SK-N-MC (cell line): ENCODE data around the gene TSBP1.
"Not testable (repeated sequence)": the region's sequence is repeated elsewhere in the genome, so short reads cannot be mapped to it uniquely, and the experiment has no call there.

ENCODE experiments used
- EZH2 ChIP-seq: fragments of 200-600 bp; sonication (generic); IDR thresholded peaks from one replicate; pipeline ENCODE4 v1.6.1; 2017; ENCODE audit warnings: antibody characterized with exemption
- FOXP2 ChIP-seq: optimal IDR thresholded peaks from 2 replicates; pipeline ENCODE3; 2011; ENCODE audit warnings: mild to moderate bottlenecking, moderate library complexity; ENCODE audit not compliant: insufficient read depth; ENCODE audit errors: extremely low read length, control extremely low read depth
- POLR2AphosphoS5 ChIP-seq: IDR thresholded peaks from 2 replicates; pipeline ENCODE4 v1.6.1; 2012; ENCODE audit warnings: mild to moderate bottlenecking, low read depth, low read length, borderline replicate concordance

GRCh38 chr6:32257262-32257661 lies 114.4 kb downstream of the TSBP1 start:
- not testable (repeated sequence) for TF ChIP-seq POLR2AphosphoS5, EZH2, FOXP2
